AG10803 (cell line): Measurements from ENCODE around the gene CCDC68.
A peak's percentile ranks its signal among the peaks of the same experiment; 100 is the strongest.

Experiments used
- DNase-seq: peaks from one replicate; pipeline ENCODE4 v3.0.0; 2010; ENCODE audit warnings: low read depth
- H3K4me3 ChIP-seq: 2 replicates; pipeline ENCODE4 v1.5.1; 2011; ENCODE audit warnings: mild to moderate bottlenecking, low read length, control low read depth
- TF ChIP-seq, protein P1 (sequence below): conservative IDR thresholded peaks from 2 replicates; pipeline ENCODE4 v1.5.1; 2011; ENCODE audit warnings: mild to moderate bottlenecking, low read length, control low read depth, inconsistent platforms

CCDC68 gene

DNA sequence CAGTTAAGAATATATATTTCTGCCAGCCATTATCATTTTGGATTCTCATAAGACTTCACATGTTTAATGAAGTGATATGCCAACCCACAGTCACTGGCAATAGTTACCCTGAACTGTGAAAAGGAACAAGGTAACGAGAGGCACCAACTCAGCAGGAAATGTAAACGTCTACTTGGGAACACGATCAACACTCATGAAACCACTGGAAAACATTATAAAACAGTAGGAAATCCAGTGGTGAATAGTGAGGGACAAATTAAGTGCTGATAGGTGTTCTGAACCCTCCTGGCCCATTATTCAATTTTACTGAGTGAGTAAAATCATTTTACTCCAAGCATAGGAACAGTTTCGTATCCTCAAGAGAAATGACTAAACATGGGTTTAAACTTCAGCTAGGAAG is 17.1 kb downstream of the CCDC68 start:
- no peak for DNase-seq
- TF ChIP-seq, protein P1, sequence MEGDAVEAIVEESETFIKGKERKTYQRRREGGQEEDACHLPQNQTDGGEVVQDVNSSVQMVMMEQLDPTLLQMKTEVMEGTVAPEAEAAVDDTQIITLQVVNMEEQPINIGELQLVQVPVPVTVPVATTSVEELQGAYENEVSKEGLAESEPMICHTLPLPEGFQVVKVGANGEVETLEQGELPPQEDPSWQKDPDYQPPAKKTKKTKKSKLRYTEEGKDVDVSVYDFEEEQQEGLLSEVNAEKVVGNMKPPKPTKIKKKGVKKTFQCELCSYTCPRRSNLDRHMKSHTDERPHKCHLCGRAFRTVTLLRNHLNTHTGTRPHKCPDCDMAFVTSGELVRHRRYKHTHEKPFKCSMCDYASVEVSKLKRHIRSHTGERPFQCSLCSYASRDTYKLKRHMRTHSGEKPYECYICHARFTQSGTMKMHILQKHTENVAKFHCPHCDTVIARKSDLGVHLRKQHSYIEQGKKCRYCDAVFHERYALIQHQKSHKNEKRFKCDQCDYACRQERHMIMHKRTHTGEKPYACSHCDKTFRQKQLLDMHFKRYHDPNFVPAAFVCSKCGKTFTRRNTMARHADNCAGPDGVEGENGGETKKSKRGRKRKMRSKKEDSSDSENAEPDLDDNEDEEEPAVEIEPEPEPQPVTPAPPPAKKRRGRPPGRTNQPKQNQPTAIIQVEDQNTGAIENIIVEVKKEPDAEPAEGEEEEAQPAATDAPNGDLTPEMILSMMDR = no peak
- H3K4me3 ChIP-seq = no peak overlapping the region

DNA sequence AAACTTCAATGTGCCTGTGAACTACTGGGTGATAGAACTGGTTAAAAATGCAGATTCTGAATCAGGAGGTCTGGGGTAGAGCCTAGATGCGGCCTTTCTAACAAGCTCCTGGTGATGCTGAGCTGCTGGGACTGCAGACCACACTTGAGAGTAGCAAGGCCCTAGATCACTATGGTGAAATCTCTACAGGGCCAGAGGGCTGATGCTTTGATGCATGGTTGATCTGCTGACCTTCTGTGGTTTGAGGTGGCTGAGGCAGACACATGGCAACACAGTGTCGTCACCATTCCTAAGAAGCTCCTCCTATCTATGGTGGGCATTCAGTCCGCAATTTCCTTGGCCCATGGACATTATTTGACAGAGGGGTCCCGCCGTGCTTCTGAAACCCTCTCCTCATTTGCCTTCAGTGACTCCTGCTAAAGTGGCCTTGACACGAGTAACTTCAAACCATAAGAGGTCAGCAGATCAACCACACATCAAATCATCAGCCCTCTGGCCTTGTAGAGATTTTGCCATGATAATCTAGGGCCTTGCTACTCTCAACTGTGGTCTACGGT is 19.8 kb downstream of the CCDC68 start:
- peak; percentile 5 for DNase-seq
- H3K4me3 ChIP-seq = no peak overlapping the region
- TF ChIP-seq, protein P1 = no peak

DNA sequence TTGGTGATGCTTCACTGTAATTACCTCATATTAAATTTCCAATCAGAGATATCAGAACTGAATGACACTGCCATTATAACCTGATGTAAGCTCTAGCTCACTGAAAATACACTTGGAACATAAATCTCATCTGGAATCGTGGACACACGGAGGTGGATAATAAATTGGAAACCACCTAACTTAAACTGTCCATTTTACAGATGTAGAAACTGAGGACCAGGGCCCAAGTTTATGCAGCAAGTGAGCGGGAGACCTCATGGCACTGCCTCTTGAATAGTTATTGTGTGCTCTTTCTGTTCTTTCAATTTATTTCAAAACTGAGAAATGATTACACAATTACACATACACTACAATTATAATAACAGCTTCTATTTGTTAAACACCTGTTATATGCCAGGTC is 20.8 kb downstream of the CCDC68 start:
- H3K4me3 ChIP-seq = no peak overlapping the region
- TF ChIP-seq, protein P1 = no peak
- no peak for DNase-seq

DNA sequence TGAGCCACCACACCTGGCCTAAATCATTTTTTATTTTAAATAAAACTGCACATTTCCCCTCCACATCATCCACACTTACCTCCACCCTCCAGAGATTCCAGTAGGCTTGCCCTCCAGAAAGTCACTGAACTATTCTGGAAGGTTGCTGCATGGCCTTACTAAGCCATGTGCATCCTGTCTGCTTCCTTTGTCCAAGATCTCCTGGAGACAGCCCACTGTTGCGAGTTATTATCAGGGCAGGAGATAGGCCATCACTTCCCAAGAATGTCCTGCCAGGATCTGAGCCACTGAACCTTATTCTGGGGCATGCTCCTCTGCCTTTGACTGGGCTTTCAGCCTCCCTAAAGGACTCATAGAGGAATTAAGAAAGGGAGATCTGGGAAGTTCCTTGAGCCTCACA is 26.8 kb downstream of the CCDC68 start:
- H3K4me3 ChIP-seq = no peak overlapping the region
- TF ChIP-seq, protein P1 = no peak
- no peak for DNase-seq

DNA sequence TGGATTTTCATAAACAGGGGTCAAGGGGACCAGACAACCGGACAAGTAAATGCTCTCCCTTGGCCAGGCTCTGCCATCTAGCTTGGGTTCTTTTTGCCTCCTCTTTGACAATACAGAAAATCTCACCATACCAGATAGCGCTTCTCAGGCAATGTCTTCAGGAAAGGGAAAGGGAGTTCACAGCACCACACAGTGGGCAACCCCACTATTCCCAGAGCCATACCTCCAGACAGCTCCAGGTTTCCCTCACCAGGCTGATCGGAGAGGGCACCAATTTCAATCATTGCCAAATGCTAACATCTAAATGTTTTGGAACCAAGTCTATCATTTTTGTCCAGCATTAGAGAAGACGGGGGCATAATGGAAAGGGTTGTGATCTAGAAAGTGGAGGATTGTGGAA is 28.1 kb downstream of the CCDC68 start:
- TF ChIP-seq, protein P1 = no peak
- no peak for DNase-seq
- H3K4me3 ChIP-seq = no peak overlapping the region

DNA sequence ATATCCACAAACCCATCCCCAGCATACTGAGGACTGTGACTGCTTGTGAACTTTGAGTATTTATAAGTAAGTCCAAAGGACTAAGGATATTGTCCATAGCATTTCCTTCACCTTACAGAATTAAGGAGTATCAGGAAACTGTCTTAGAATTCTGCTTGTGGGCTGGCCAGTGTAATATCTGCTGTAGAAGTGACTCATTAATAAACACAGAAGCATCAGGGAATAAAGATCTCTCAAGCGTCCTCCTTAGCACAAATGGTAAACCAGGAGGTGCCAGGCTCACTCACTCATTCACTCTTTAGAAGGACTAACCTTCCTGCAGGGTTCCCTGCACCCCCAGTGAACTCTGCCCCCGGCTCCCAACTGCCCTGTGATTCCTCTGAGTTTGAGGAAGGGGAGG is 31.0 kb downstream of the CCDC68 start:
- DNase-seq = no peak

More for the DNA sequence above, 31.0 kb downstream of the CCDC68 start:
- TF ChIP-seq, protein P1 = no peak
- H3K4me3 ChIP-seq = no peak overlapping the region
